ENCODE results near the gene CNST. TPM values are rescaled to one million over a fixed set of nuclear protein-coding genes. Genes with fewer than 3 reads are reported as not detected.

CNST gene
- polyA plus RNA-seq, 1 donor (not counting 4 experiments of a cell fraction or from before 2014, with no cell fraction given), result 9.8 TPM

- Histone ChIP-seq H3K9me1 (ENCODE audit: control insufficient read depth, extremely low read depth, insufficient read depth, low read length) (no peaks in the 10 kb centered on the region), H3K9ac (ENCODE audit: control insufficient read depth, extremely low read depth, insufficient read depth, low read length) (no peak overlapping the region), H3K4me1 (ENCODE audit: control insufficient read depth, extremely low read depth, insufficient read depth, low read length) (no peaks in the 10 kb centered on the region), H3K9me3 (ENCODE audit: control insufficient read depth, low read depth, low read length) (no peaks in the 10 kb centered on the region), H3K4me2 (ENCODE audit: control insufficient read depth, extremely low read depth, insufficient read depth, low read depth, low read length) (no peak overlapping the region), H3K79me2 (ENCODE audit: control insufficient read depth, insufficient read depth, low read length) (no peaks in the 10 kb centered on the region), H3K4me3 (ENCODE audit: control insufficient read depth in 2 of 3, extremely low read depth in 1 of 3, insufficient read depth in 2 of 3, low read depth in 1 of 3, low read length in 3 of 3) (no peak overlapping the region), H4K20me1 (ENCODE audit: control insufficient read depth, extremely low read depth, insufficient read depth, low read length) (no peaks in the 10 kb centered on the region), H2AFZ (ENCODE audit: control insufficient read depth, low read length) (no peak overlapping the region), H3K36me3 (ENCODE audit: control insufficient read depth in 2 of 2, extremely low read depth in 1 of 2, insufficient read depth in 2 of 2, low read length in 2 of 2) (peaks cover 0 to 3% of the 10 kb centered on the region in 2 experiments), H3K27me3 (ENCODE audit: control insufficient read depth, extremely low read depth, insufficient read depth, low read length) (no peaks in the 10 kb centered on the region), H3K27ac (ENCODE audit: control insufficient read depth, insufficient read depth, low read length) (no peak overlapping the region)
- dilution Hi-C loops (cut with MboI; ENCODE audit: extremely low pct_ligation_motif_present, low sequenced_read_pairs), result no loop called here
- no peak for TF ChIP-seq CTCF (optimal IDR thresholded peaks at IDR 0.05 in 1 of 3, IDR thresholded peaks at IDR 0.05 in 1 of 3, conservative IDR thresholded peaks at IDR 0.05 in 1 of 3; ENCODE audit: extremely low read depth in 1 of 3, insufficient read depth in 2 of 3, low read length in 3 of 3)
- no peak for TF ChIP-seq EZH2 (IDR thresholded peaks at IDR 0.05; ENCODE audit: low read length)
- FAIRE-seq (no peak), DNase-seq (ENCODE audit: low read depth, low spot score) (no peak)
Observed at GRCh38 chr1:246661451-246661850, 95.2 kb downstream of the CNST start.

GRCh38 chr1:246667773-246668172, 101.5 kb downstream of the CNST start:
- H3K9me3 ChIP-seq (ENCODE audit: control insufficient read depth, low read depth, low read length), result no peaks in the 10 kb centered on the region
- H3K79me2 ChIP-seq (ENCODE audit: control insufficient read depth, insufficient read depth, low read length), result no peaks in the 10 kb centered on the region
- DNase-seq (ENCODE audit: low read depth, low spot score), result no peak
- no peak overlapping the region for H3K27ac ChIP-seq (ENCODE audit: control insufficient read depth, insufficient read depth, low read length)
- FAIRE-seq, result no peak
- no peaks in the 10 kb centered on the region for H4K20me1 ChIP-seq (ENCODE audit: control insufficient read depth, extremely low read depth, insufficient read depth, low read length)
- H2AFZ ChIP-seq (ENCODE audit: control insufficient read depth, low read length), result no peak overlapping the region
- peaks cover 0 to 4% of the 10 kb centered on the region in 2 experiments for H3K36me3 ChIP-seq (ENCODE audit: control insufficient read depth in 2 of 2, extremely low read depth in 1 of 2, insufficient read depth in 2 of 2, low read length in 2 of 2)
- no peaks in the 10 kb centered on the region for H3K4me1 ChIP-seq (ENCODE audit: control insufficient read depth, extremely low read depth, insufficient read depth, low read length)
- H3K4me2 ChIP-seq (ENCODE audit: control insufficient read depth, extremely low read depth, insufficient read depth, low read depth, low read length), result no peak overlapping the region
- H3K27me3 ChIP-seq (ENCODE audit: control insufficient read depth, extremely low read depth, insufficient read depth, low read length), result no peaks in the 10 kb centered on the region
- dilution Hi-C loops (cut with MboI; ENCODE audit: extremely low pct_ligation_motif_present, low sequenced_read_pairs), result no loop called here
- TF ChIP-seq EZH2 (IDR thresholded peaks at IDR 0.05; ENCODE audit: low read length) (no peak), CTCF (optimal IDR thresholded peaks at IDR 0.05 in 1 of 3, IDR thresholded peaks at IDR 0.05 in 1 of 3, conservative IDR thresholded peaks at IDR 0.05 in 1 of 3; ENCODE audit: extremely low read depth in 1 of 3, insufficient read depth in 2 of 3, low read length in 3 of 3) (no peak)
- H3K4me3 ChIP-seq (ENCODE audit: control insufficient read depth in 2 of 3, extremely low read depth in 1 of 3, insufficient read depth in 2 of 3, low read depth in 1 of 3, low read length in 3 of 3), result no peak overlapping the region
- H3K9me1 ChIP-seq (ENCODE audit: control insufficient read depth, extremely low read depth, insufficient read depth, low read length), result no peaks in the 10 kb centered on the region
- no peak overlapping the region for H3K9ac ChIP-seq (ENCODE audit: control insufficient read depth, extremely low read depth, insufficient read depth, low read length)
